GM23338 (cell line): ENCODE measurements around the gene ZBTB7A. TPM values are rescaled to one million over a fixed set of nuclear protein-coding genes. Genes with fewer than 3 reads are reported as not detected.

Experiments
- ATAC-seq: fragments of 200-7000 bp; cut with Tn5 transposase; 3 replicates; pipeline ENCODE4 v1.9.1; 2020
- DNase-seq: peaks from one replicate; pipeline ENCODE4 v3.0.0-alpha.2; 2015; ENCODE audit warnings: low spot score
- H2AFZ ChIP-seq: fragments of 200-600 bp; sonication (generic); 2 replicates; pipeline ENCODE4 v1.8.0; 2016; ENCODE audit warnings: antibody characterized with exemption, mild to moderate bottlenecking, moderate library complexity
- H3F3A ChIP-seq: fragments of 200-600 bp; sonication (generic); replicated peaks from 2 replicates; pipeline ENCODE4 v1.8.0; 2017; ENCODE audit warnings: antibody characterized with exemption, mixed run types, low read depth
- H3K27ac ChIP-seq: fragments of 200-600 bp; sonication (generic); 2 replicates; pipeline ENCODE4 v1.6.1; 2016; ENCODE audit warnings: low read depth
- H3K27me3 ChIP-seq: fragments of 200-600 bp; sonication (generic); 2 replicates; pipeline ENCODE4 v1.8.0; 2016; ENCODE audit warnings: mild to moderate bottlenecking, mixed run types, moderate library complexity; ENCODE audit not compliant: insufficient read depth
- H3K36me3 ChIP-seq: fragments of 200-600 bp; sonication (generic); 2 replicates; pipeline ENCODE4 v1.8.0; 2016; ENCODE audit warnings: mild to moderate bottlenecking; ENCODE audit not compliant: insufficient read depth
- H3K4me1 ChIP-seq: fragments of 200-600 bp; sonication (generic); 2 replicates; pipeline ENCODE4 v1.8.0; 2016; ENCODE audit warnings: mild to moderate bottlenecking, moderate library complexity; ENCODE audit not compliant: insufficient read depth
- H3K4me2 ChIP-seq: fragments of 200-600 bp; sonication (generic); 2 replicates; pipeline ENCODE4 v1.7.1; 2017; ENCODE audit warnings: mixed run types
- H3K4me3 ChIP-seq: fragments of 200-600 bp; sonication (generic); 2 replicates; pipeline ENCODE4 v1.6.1; 2016; ENCODE audit warnings: mixed run types
- H3K79me2 ChIP-seq: fragments of 200-600 bp; sonication (generic); replicated peaks from 2 replicates; pipeline ENCODE4 v1.8.0; 2017; ENCODE audit warnings: mild to moderate bottlenecking; ENCODE audit not compliant: insufficient read depth
- H3K9me2 ChIP-seq: fragments of 200-600 bp; sonication (generic); 2 replicates; pipeline ENCODE4 v1.8.0; 2017; ENCODE audit not compliant: insufficient read depth
- H4K20me1 ChIP-seq: fragments of 200-600 bp; sonication (generic); replicated peaks from 2 replicates; pipeline ENCODE4 v1.8.0; 2017; ENCODE audit warnings: mild to moderate bottlenecking; ENCODE audit not compliant: insufficient read depth
- H3K27ac Mint-ChIP-seq: 2 replicates; pipeline ENCODE4 v1.8.0; 2020; ENCODE audit warnings: inconsistent platforms, mild to moderate bottlenecking, moderate library complexity, mixed read lengths
- H3K27me3 Mint-ChIP-seq: 3 replicates; pipeline ENCODE4 v1.8.0; 2022; ENCODE audit warnings: low read depth, mild to moderate bottlenecking, moderate library complexity, mixed read lengths, inconsistent platforms; ENCODE audit not compliant: insufficient read depth, poor library complexity
- H3K36me3 Mint-ChIP-seq: 3 replicates; pipeline ENCODE4 v1.8.0; 2021; ENCODE audit warnings: low read depth, mild to moderate bottlenecking, inconsistent platforms, moderate library complexity, mixed read lengths
- H3K4me1 Mint-ChIP-seq: 3 replicates; pipeline ENCODE4 v1.8.0; 2020; ENCODE audit warnings: mild to moderate bottlenecking, inconsistent platforms, mixed read lengths
- H3K4me3 Mint-ChIP-seq: 3 replicates; pipeline ENCODE4 v1.8.0; 2021; ENCODE audit warnings: moderate library complexity, mild to moderate bottlenecking, inconsistent platforms, mixed read lengths
- H3K9me3 Mint-ChIP-seq: 3 replicates; pipeline ENCODE4 v1.8.0; 2020; ENCODE audit warnings: moderate library complexity, mild to moderate bottlenecking, inconsistent platforms, mixed read lengths
- CREB1 ChIP-seq: fragments of 250-450 bp; sonication (Bioruptor Pico); IDR thresholded peaks from 2 replicates; pipeline ENCODE4 v1.5.0; 2020; ENCODE audit warnings: low read depth, mild to moderate bottlenecking, moderate library complexity
- EZH2 ChIP-seq: fragments of 200-600 bp; sonication (generic); IDR thresholded peaks from one replicate; pipeline ENCODE4 v1.8.0; 2017; ENCODE audit warnings: antibody characterized with exemption, mild to moderate bottlenecking, low read depth; ENCODE audit not compliant: unreplicated experiment
- JUNB ChIP-seq: IDR thresholded peaks from one replicate; pipeline ENCODE4 v1.6.1; 2016; ENCODE audit warnings: antibody characterized with exemption; ENCODE audit not compliant: unreplicated experiment
- NANOG ChIP-seq: IDR thresholded peaks from 2 replicates; pipeline ENCODE4 v1.6.1; 2016; ENCODE audit warnings: antibody characterized with exemption, borderline replicate concordance
- STAT1 ChIP-seq: IDR thresholded peaks from one replicate; pipeline ENCODE4 v1.6.1; 2016; ENCODE audit warnings: antibody characterized with exemption; ENCODE audit not compliant: unreplicated experiment
- ZNF114 ChIP-seq: fragments of 250-450 bp; sonication (Bioruptor Pico); IDR thresholded peaks from 2 replicates; pipeline ENCODE4 v1.5.0; 2020; ENCODE audit warnings: mild to moderate bottlenecking, moderate library complexity
- ZNF331 ChIP-seq: fragments of 250-450 bp; sonication (Bioruptor Pico); IDR thresholded peaks from 2 replicates; pipeline ENCODE4 v1.5.0; 2020; ENCODE audit warnings: low read depth, mild to moderate bottlenecking, moderate library complexity
- polyA plus RNA-seq: library from polyadenylated mRNA; unstranded; fragments of >200 nt; fragmentation: Nextera tagmentation; extraction: Ambion mirVana; gene quantifications from 2 replicates; pipeline ENCODE4 v1.2.1, GENCODE V29; 2016
- total RNA-seq: library from RNA; depleted of rRNA; stranded (reverse); fragments of >200 nt; shearing (Covaris generic); gene quantifications from 2 replicates; pipeline ENCODE4 v1.2.3, GENCODE V29; 2014
- TF ChIP-seq, protein P1 (sequence below): fragments of 250-450 bp; sonication (Bioruptor Pico); IDR thresholded peaks from 2 replicates; pipeline ENCODE4 v1.5.0; 2020; ENCODE audit warnings: mild to moderate bottlenecking, moderate library complexity
- TF ChIP-seq, protein P2 (sequence below), 2 experiments: fragments of 200-600 bp in 1 of 2; sonication (generic) in 1 of 2; conservative IDR thresholded peaks; 2 replicates each; pipeline versions ENCODE4 v1.5.1 to v1.6.1; 2016 to 2017; ENCODE audit warnings: antibody characterized with exemption in 2 of 2, low read depth in 2 of 2, mild to moderate bottlenecking in 2 of 2, moderate library complexity in 1 of 2
- TF ChIP-seq, protein P3 (sequence below): IDR thresholded peaks from one replicate; pipeline ENCODE4 v1.6.1; 2018; ENCODE audit warnings: antibody characterized with exemption; ENCODE audit not compliant: unreplicated experiment
- TF ChIP-seq, protein P4 (sequence below): IDR thresholded peaks from 2 replicates; pipeline ENCODE4 v1.6.1; 2016; ENCODE audit warnings: antibody characterized with exemption

The ZBTB7A gene
- total and polyA plus RNA-seq, 2 experiments from 2014 or later = 9.5 to 35.0 TPM

DNA sequence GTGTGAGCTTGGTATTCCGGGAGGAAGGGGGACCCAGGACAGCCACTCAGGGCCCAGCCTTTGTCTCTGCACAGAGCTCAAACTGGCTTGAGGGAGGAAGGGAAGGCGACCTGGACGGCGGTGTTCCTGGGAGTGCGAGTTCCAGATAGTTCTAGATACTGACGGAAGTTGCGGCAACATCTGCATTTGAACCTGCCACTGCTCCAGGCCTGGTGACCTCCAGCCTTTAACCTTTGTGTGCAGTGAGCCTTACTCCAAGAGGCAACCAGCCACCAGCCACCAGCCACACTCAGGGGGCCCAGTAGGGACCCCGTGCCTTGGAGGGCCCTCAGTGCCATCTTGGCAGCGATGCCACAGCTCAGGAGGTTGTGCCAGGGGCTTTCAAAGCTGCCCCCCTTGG is 15.5 kb upstream of the ZBTB7A start (continued):
- TF ChIP-seq CREB1 (CRISPR knock-in tag) (no peak), STAT1 (no peak)
- TF ChIP-seq, protein P1, sequence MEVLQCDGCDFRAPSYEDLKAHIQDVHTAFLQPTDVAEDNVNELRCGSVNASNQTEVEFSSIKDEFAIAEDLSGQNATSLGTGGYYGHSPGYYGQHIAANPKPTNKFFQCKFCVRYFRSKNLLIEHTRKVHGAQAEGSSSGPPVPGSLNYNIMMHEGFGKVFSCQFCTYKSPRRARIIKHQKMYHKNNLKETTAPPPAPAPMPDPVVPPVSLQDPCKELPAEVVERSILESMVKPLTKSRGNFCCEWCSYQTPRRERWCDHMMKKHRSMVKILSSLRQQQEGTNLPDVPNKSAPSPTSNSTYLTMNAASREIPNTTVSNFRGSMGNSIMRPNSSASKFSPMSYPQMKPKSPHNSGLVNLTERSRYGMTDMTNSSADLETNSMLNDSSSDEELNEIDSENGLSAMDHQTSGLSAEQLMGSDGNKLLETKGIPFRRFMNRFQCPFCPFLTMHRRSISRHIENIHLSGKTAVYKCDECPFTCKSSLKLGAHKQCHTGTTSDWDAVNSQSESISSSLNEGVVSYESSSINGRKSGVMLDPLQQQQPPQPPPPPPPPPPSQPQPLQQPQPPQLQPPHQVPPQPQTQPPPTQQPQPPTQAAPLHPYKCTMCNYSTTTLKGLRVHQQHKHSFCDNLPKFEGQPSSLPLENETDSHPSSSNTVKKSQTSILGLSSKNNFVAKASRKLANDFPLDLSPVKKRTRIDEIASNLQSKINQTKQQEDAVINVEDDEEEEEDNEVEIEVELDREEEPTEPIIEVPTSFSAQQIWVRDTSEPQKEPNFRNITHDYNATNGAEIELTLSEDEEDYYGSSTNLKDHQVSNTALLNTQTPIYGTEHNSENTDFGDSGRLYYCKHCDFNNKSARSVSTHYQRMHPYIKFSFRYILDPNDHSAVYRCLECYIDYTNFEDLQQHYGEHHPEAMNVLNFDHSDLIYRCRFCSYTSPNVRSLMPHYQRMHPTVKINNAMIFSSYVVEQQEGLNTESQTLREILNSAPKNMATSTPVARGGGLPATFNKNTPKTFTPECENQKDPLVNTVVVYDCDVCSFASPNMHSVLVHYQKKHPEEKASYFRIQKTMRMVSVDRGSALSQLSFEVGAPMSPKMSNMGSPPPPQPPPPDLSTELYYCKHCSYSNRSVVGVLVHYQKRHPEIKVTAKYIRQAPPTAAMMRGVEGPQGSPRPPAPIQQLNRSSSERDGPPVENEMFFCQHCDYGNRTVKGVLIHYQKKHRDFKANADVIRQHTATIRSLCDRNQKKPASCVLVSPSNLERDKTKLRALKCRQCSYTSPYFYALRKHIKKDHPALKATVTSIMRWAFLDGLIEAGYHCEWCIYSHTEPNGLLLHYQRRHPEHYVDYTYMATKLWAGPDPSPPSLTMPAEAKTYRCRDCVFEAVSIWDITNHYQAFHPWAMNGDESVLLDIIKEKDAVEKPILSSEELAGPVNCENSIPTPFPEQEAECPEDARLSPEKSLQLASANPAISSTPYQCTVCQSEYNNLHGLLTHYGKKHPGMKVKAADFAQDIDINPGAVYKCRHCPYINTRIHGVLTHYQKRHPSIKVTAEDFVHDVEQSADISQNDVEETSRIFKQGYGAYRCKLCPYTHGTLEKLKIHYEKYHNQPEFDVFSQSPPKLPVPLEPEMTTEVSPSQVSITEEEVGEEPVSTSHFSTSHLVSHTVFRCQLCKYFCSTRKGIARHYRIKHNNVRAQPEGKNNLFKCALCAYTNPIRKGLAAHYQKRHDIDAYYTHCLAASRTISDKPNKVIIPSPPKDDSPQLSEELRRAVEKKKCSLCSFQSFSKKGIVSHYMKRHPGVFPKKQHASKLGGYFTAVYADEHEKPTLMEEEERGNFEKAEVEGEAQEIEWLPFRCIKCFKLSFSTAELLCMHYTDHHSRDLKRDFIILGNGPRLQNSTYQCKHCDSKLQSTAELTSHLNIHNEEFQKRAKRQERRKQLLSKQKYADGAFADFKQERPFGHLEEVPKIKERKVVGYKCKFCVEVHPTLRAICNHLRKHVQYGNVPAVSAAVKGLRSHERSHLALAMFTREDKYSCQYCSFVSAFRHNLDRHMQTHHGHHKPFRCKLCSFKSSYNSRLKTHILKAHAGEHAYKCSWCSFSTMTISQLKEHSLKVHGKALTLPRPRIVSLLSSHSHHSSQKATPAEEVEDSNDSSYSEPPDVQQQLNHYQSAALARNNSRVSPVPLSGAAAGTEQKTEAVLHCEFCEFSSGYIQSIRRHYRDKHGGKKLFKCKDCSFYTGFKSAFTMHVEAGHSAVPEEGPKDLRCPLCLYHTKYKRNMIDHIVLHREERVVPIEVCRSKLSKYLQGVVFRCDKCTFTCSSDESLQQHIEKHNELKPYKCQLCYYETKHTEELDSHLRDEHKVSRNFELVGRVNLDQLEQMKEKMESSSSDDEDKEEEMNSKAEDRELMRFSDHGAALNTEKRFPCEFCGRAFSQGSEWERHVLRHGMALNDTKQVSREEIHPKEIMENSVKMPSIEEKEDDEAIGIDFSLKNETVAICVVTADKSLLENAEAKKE (CRISPR knock-in tag) = no peak

DNA sequence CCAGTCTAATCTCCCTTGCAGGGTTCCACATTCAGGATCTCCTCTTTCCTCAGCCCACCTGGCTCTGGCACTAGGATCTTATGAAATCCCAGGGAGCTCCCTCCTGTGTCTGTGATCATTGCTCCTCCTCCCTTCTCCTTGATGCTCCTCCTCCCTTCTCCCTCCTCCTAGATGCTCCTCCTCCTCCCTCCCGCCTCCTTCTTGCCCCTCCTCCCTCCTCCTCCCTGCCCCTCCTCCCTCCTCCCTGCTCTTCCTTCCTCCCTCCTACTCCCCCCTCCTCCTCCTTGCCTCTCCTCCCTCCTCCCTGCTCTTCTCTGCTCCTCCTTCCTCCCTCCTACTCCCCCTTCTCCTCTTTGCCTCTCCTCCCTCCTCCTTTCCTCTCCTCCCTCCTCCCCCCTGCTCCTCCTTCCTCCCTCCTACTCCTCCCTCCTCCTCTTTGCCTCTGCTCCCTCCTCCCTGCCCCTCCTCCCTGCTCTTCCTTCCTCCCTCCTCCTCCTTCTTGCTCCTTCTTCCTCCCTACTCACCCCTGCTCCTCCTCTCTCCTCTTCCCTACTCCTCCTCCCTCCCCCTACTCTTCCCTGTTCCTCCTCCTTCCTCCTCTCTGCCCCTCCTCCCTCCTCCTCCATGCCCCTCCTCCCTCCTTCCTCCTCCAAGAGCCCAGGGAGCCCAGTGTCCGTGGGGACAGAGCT is 14.9 kb upstream of the ZBTB7A start:
- Histone ChIP-seq H3K4me3 (no peak overlapping the region), H3K9me2 (no peaks in the 10 kb centered on the region), H3F3A (peaks cover 8% of the 10 kb centered on the region; the same call in 1 of the 2 replicates), H4K20me1 (no peaks in the 10 kb centered on the region), H3K36me3 (no peaks in the 10 kb centered on the region), H2AFZ (no peak overlapping the region), H3K4me2 (no peak overlapping the region), H3K27me3 (no peaks in the 10 kb centered on the region), H3K27ac (no peak overlapping the region), H3K79me2 (no peaks in the 10 kb centered on the region), H3K4me1 (peaks cover 18% of the 10 kb centered on the region)
- Mint-ChIP-seq H3K4me1 (peaks cover 13% of the 10 kb centered on the region), H3K4me3 (no peak overlapping the region), H3K27ac (no peak overlapping the region), H3K9me3 (no peaks in the 10 kb centered on the region), H3K36me3 (no peaks in the 10 kb centered on the region), H3K27me3 (peaks cover 12% of the 10 kb centered on the region)
- ATAC-seq (no peak), DNase-seq (peak; percentile 40)
- TF ChIP-seq NANOG = no peak
- TF ChIP-seq, protein P2, sequence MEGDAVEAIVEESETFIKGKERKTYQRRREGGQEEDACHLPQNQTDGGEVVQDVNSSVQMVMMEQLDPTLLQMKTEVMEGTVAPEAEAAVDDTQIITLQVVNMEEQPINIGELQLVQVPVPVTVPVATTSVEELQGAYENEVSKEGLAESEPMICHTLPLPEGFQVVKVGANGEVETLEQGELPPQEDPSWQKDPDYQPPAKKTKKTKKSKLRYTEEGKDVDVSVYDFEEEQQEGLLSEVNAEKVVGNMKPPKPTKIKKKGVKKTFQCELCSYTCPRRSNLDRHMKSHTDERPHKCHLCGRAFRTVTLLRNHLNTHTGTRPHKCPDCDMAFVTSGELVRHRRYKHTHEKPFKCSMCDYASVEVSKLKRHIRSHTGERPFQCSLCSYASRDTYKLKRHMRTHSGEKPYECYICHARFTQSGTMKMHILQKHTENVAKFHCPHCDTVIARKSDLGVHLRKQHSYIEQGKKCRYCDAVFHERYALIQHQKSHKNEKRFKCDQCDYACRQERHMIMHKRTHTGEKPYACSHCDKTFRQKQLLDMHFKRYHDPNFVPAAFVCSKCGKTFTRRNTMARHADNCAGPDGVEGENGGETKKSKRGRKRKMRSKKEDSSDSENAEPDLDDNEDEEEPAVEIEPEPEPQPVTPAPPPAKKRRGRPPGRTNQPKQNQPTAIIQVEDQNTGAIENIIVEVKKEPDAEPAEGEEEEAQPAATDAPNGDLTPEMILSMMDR (conservative IDR thresholded peaks at IDR 0.05; ENCODE audit: low read depth in 2 of 2) = no peak
- no peak for TF ChIP-seq EZH2
- no peak for TF ChIP-seq JUNB
- TF ChIP-seq, protein P3, sequence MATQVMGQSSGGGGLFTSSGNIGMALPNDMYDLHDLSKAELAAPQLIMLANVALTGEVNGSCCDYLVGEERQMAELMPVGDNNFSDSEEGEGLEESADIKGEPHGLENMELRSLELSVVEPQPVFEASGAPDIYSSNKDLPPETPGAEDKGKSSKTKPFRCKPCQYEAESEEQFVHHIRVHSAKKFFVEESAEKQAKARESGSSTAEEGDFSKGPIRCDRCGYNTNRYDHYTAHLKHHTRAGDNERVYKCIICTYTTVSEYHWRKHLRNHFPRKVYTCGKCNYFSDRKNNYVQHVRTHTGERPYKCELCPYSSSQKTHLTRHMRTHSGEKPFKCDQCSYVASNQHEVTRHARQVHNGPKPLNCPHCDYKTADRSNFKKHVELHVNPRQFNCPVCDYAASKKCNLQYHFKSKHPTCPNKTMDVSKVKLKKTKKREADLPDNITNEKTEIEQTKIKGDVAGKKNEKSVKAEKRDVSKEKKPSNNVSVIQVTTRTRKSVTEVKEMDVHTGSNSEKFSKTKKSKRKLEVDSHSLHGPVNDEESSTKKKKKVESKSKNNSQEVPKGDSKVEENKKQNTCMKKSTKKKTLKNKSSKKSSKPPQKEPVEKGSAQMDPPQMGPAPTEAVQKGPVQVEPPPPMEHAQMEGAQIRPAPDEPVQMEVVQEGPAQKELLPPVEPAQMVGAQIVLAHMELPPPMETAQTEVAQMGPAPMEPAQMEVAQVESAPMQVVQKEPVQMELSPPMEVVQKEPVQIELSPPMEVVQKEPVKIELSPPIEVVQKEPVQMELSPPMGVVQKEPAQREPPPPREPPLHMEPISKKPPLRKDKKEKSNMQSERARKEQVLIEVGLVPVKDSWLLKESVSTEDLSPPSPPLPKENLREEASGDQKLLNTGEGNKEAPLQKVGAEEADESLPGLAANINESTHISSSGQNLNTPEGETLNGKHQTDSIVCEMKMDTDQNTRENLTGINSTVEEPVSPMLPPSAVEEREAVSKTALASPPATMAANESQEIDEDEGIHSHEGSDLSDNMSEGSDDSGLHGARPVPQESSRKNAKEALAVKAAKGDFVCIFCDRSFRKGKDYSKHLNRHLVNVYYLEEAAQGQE = no peak
- no peak for TF ChIP-seq ZNF331 (CRISPR knock-in tag)
- TF ChIP-seq, protein P4, sequence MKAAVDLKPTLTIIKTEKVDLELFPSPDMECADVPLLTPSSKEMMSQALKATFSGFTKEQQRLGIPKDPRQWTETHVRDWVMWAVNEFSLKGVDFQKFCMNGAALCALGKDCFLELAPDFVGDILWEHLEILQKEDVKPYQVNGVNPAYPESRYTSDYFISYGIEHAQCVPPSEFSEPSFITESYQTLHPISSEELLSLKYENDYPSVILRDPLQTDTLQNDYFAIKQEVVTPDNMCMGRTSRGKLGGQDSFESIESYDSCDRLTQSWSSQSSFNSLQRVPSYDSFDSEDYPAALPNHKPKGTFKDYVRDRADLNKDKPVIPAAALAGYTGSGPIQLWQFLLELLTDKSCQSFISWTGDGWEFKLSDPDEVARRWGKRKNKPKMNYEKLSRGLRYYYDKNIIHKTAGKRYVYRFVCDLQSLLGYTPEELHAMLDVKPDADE = no peak
- no peak for TF ChIP-seq STAT1
- no peak for TF ChIP-seq ZNF114 (CRISPR knock-in tag)
